Measurements from ENCODE around the gene PALS1.

GRCh38 chr14:67192366-67192765 is 48.9 kb upstream of the PALS1 start:
- TF ChIP-seq POLR2A (IDR thresholded peaks at IDR 0.05) (no peak), CTCF (IDR thresholded peaks at IDR 0.05) (no peak)
